ENCODE data around the gene NR2C2AP.

NR2C2AP gene

GRCh38 chr19:19215792-19216191, 12.6 kb upstream of the NR2C2AP start:
- no peak overlapping the region for H3K4me3 ChIP-seq (ENCODE audit: low read depth, low read length)
- TF ChIP-seq CTCF (IDR thresholded peaks at IDR 0.05; ENCODE audit: low read depth, low read length), result no peak

DNA sequence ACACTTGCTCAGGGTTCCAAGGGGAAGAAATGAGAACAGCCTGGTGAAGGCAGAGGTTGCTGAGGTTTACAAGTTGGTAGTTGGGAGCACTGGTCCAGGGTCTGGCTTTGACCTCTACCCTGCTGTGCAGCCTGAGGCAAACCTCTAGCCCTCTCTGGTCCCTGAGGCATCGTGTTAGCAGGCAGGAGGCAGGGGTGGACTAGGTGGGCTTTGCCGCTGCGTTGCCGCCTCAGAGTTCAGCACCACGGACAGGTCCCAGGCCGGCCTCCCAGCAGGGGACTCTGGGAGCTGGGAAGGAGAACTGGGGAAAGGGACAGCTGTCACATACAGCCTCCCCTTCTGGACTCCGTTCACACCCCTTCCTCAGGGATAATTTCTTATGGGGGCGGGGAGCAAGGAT, 11.7 kb upstream of the NR2C2AP start:
- TF ChIP-seq CTCF (IDR thresholded peaks at IDR 0.05; ENCODE audit: low read depth, low read length), result no peak
- H3K4me3 ChIP-seq (ENCODE audit: low read depth, low read length), result no peak overlapping the region

DNA sequence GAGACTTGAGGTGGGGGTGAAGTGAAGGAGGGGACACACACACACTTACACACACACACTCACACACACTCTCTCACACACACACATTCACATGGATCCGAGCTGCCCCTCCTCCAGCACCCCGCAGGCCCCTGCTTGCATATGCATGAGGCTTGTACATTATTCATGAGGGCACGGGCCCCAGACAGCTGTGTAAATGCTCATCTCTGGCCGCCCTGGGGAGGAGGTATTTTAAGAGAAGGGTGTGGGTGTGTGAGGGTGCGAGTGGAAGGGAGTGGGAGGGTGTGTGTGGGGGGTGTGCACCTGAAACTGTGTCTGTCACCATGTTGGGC, 10.9 kb upstream of the NR2C2AP start:
- no peak for TF ChIP-seq CTCF (IDR thresholded peaks at IDR 0.05; ENCODE audit: low read depth, low read length)
- no peak overlapping the region for H3K4me3 ChIP-seq (ENCODE audit: low read depth, low read length)

- TF ChIP-seq CTCF (IDR thresholded peaks at IDR 0.05; ENCODE audit: low read depth, low read length), result no peak
- H3K4me3 ChIP-seq (ENCODE audit: low read depth, low read length), result no peak overlapping the region
Measured at GRCh38 chr19:19213426-19214158, 10.4 kb upstream of the NR2C2AP start.

DNA sequence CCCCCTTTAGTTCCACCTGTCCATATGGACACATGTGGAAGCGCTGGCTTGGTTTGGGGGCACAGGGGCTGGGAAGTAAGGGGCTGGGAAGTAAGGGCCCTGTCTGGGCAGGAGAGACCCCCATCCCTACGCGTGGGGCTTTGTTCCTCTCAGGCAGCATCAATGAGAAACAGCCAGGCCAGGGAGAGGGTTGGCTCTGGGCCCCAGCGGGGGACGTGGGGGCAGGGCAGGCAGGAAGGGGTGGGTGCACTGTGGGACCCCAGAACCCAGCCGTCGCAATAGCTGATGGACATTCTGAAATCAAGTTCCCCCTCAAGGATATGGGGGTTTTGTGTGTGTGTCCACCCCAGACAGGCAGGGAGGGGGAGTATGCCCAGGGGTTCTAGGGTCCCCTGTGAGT, 9.7 kb upstream of the NR2C2AP start:
- H3K4me3 ChIP-seq (ENCODE audit: low read depth, low read length), result no peak overlapping the region
- no peak for TF ChIP-seq CTCF (IDR thresholded peaks at IDR 0.05; ENCODE audit: low read depth, low read length)

GRCh38 chr19:19211499-19212420, 8.5 kb upstream of the NR2C2AP start, which contains the start of gene NCAN:
NCAN (plus strand) TSS chr19:19211958; CDS start chr19:19216954, 4,996 bp downstream.
- H3K4me3 ChIP-seq (ENCODE audit: low read depth, low read length), result no peak within 1 kb of the TSS
- TF ChIP-seq CTCF (IDR thresholded peaks at IDR 0.05; ENCODE audit: low read depth, low read length), result no peak

GRCh38 chr19:19209372-19209771, 6.2 kb upstream of the NR2C2AP start:
- no peak for TF ChIP-seq CTCF (IDR thresholded peaks at IDR 0.05; ENCODE audit: low read depth, low read length)
- H3K4me3 ChIP-seq (ENCODE audit: low read depth, low read length), result no peak overlapping the region

Measured in WI38 (cell line).